Smooth muscle cell (in vitro differentiated cells): ENCODE measurements around the gene WNT1. TPM values are rescaled to one million over a fixed set of nuclear protein-coding genes. Genes with fewer than 3 reads are reported as not detected.
A peak's percentile ranks its signal among the peaks of the same experiment; 100 is the strongest.

ENCODE experiments used
- DNase-seq: peaks from one replicate; lab custom pipeline; 2025; ENCODE audit not compliant: unreplicated experiment; lab: John Stamatoyannopoulos, UW
- H2AFZ ChIP-seq: fragments of 200-600 bp; sonication (generic); 2 replicates; pipeline ENCODE4 v1.6.0; 2016; ENCODE audit warnings: antibody characterized with exemption, low read depth, mild to moderate bottlenecking
- H3F3A ChIP-seq: fragments of 200-600 bp; sonication (generic); 2 replicates; pipeline ENCODE4 v1.6.0; 2017; ENCODE audit warnings: antibody characterized with exemption, low read depth
- H3K27ac ChIP-seq: fragments of 200-600 bp; sonication (generic); 2 replicates; pipeline ENCODE4 v1.5.1; 2016; ENCODE audit warnings: low read depth, mild to moderate bottlenecking
- H3K27me3 ChIP-seq: fragments of 200-600 bp; sonication (generic); 2 replicates; pipeline ENCODE4 v1.6.1; 2016; ENCODE audit warnings: low read depth, mild to moderate bottlenecking
- H3K36me3 ChIP-seq: fragments of 200-600 bp; sonication (generic); 2 replicates; pipeline ENCODE4 v1.5.1; 2016; ENCODE audit warnings: low read depth
- H3K4me1 ChIP-seq: fragments of 200-600 bp; sonication (generic); 2 replicates; pipeline ENCODE4 v1.5.1; 2016; ENCODE audit warnings: low read depth
- H3K4me2 ChIP-seq: fragments of 200-600 bp; sonication (generic); 2 replicates; pipeline ENCODE4 v1.6.0; 2016; ENCODE audit warnings: mild to moderate bottlenecking
- H3K4me3 ChIP-seq: fragments of 200-600 bp; sonication (generic); 2 replicates; pipeline ENCODE4 v1.5.1; 2016; ENCODE audit warnings: mild to moderate bottlenecking
- H3K79me2 ChIP-seq: fragments of 200-600 bp; sonication (generic); 2 replicates; pipeline ENCODE4 v1.6.0; 2016; ENCODE audit warnings: low read depth, mild to moderate bottlenecking
- H3K9ac ChIP-seq: fragments of 200-600 bp; sonication (generic); 2 replicates; pipeline ENCODE4 v1.6.0; 2016; ENCODE audit warnings: low read depth
- H3K9me3 ChIP-seq: fragments of 200-600 bp; sonication (generic); replicated peaks from 2 replicates; pipeline ENCODE4 v1.5.1; 2016; ENCODE audit warnings: low read depth
- H4K20me1 ChIP-seq: fragments of 200-600 bp; sonication (generic); 2 replicates; pipeline ENCODE4 v1.6.0; 2016; ENCODE audit warnings: low read depth
- WGBS: methylation state at CpG from one replicate; pipeline ENCODE4 v1.1.7; 2016; ENCODE audit warnings: low lambda C conversion rate; 5-methylcytosine and 5-hydroxymethylcytosine counted together
- polyA plus RNA-seq: library from polyadenylated mRNA; unstranded; fragments of >200 nt; fragmentation: Nextera tagmentation; extraction: Ambion mirVana; gene quantifications from 2 replicates; pipeline ENCODE4 v1.2.1, GENCODE V29; 2016
- total RNA-seq: library from RNA; depleted of rRNA; stranded (reverse); fragments of >200 nt; gene quantifications from 2 replicates; pipeline ENCODE4 v1.2.3, GENCODE V29; 2014
- TF ChIP-seq, protein P1 (sequence below): fragments of 200-600 bp; sonication (generic); IDR thresholded peaks from 2 replicates; pipeline ENCODE4 v1.5.1; 2017; ENCODE audit warnings: borderline replicate concordance, mild to moderate bottlenecking, antibody characterized with exemption; ENCODE audit not compliant: insufficient read depth, poor library complexity, severe bottlenecking

WNT1 gene
- total and polyA plus RNA-seq, 2 experiments from 2014 or later = not detected

DNA sequence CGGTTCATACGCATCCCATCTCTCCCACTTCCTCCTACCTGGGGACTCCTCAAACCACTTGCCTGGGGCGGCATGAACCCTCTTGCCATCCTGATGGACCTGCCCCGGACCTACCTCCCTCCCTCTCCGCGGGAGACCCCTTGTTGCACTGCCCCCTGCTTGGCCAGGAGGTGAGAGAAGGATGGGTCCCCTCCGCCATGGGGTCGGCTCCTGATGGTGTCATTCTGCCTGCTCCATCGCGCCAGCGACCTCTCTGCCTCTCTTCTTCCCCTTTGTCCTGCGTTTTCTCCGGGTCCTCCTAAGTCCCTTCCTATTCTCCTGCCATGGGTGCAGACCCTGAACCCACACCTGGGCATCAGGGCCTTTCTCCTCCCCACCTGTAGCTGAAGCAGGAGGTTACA lies 3.6 kb downstream of the WNT1 start:
- no peak overlapping the region for H2AFZ ChIP-seq

DNA sequence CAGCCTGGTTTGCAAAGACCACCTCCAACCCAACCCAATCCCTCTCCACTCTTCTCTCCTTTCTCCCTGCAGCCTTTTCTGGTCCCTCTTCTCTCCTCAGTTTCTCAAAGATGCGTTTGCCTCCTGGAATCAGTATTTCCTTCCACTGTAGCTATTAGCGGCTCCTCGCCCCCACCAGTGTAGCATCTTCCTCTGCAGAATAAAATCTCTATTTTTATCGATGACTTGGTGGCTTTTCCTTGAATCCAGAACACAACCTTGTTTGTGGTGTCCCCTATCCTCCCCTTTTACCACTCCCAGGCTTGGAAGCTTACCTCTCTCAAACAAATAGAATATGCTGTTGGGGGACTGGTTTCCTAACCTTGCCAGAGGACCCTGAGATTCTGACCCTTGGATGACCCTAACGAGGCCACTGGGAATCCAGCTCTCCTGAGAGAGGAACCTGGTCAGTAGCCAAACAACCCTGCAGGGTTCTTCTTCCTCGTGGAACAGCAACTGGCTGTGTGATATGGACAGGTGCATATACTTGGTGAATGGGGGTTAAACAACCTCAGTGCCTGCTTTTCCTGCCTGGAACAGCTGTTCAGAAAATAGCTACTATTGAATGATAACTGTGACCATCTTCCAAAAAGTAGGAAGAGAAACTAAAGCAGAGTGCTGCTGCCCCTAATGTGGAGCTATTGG lies 4.4 kb downstream of the WNT1 start:
- H3K79me2 ChIP-seq = no peaks in the 10 kb centered on the region
- H3K27ac ChIP-seq = no peak overlapping the region
- H3K4me3 ChIP-seq = no peak overlapping the region
- no peaks in the 10 kb centered on the region for H4K20me1 ChIP-seq
- H3K9ac ChIP-seq = no peak overlapping the region
- H3K36me3 ChIP-seq = no peaks in the 10 kb centered on the region
- DNase-seq = no peak
- H3K9me3 ChIP-seq = no peaks in the 10 kb centered on the region
- H3F3A ChIP-seq = no peaks in the 10 kb centered on the region
- TF ChIP-seq, protein P1, sequence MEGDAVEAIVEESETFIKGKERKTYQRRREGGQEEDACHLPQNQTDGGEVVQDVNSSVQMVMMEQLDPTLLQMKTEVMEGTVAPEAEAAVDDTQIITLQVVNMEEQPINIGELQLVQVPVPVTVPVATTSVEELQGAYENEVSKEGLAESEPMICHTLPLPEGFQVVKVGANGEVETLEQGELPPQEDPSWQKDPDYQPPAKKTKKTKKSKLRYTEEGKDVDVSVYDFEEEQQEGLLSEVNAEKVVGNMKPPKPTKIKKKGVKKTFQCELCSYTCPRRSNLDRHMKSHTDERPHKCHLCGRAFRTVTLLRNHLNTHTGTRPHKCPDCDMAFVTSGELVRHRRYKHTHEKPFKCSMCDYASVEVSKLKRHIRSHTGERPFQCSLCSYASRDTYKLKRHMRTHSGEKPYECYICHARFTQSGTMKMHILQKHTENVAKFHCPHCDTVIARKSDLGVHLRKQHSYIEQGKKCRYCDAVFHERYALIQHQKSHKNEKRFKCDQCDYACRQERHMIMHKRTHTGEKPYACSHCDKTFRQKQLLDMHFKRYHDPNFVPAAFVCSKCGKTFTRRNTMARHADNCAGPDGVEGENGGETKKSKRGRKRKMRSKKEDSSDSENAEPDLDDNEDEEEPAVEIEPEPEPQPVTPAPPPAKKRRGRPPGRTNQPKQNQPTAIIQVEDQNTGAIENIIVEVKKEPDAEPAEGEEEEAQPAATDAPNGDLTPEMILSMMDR = no peak
- WGBS = 76% methylated on average over 6 of the region's 6 CpGs
- H3K27me3 ChIP-seq = peaks cover 98% of the 10 kb centered on the region
- H2AFZ ChIP-seq = no peak overlapping the region
- no peak overlapping the region for H3K4me2 ChIP-seq
- H3K4me1 ChIP-seq = peaks cover 17% of the 10 kb centered on the region

More for the DNA sequence above, 3.6 kb downstream of the WNT1 start:
- TF ChIP-seq, protein P1 = no peak
- H3K36me3 ChIP-seq = no peaks in the 10 kb centered on the region
- DNase-seq = no peak
- no peak overlapping the region for H3K9ac ChIP-seq
- H3F3A ChIP-seq = no peaks in the 10 kb centered on the region
- peaks cover 98% of the 10 kb centered on the region for H3K27me3 ChIP-seq
- no peaks in the 10 kb centered on the region for H3K79me2 ChIP-seq
- peak overlapping the region; percentile 65 for H3K4me2 ChIP-seq
- H3K4me1 ChIP-seq = peaks cover 17% of the 10 kb centered on the region
- no peak overlapping the region for H3K4me3 ChIP-seq
- H3K27ac ChIP-seq = no peak overlapping the region
- H3K9me3 ChIP-seq = no peaks in the 10 kb centered on the region
- 24% methylated on average over 13 of the region's 13 CpGs for WGBS
- no peaks in the 10 kb centered on the region for H4K20me1 ChIP-seq

DNA sequence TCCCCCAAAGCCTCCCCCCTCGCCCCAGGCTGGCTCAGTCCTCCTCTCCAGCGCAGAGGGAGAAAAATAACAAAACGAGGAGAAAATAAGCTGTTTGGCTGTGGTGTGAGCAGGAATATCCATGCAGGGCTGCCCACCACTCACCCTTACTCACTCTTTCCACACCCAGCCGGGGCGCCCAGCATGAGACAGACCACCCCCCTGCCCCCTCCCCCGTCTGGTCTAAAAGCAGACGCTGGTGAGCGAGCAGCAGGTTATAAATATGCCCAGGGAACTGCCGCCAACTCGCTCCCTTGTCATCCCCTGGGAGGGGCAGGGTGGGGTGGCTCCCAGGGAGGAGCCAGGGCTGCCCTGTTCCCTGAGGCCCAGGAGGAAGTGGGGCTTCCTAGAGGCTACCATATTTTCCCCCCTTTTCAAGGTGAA lies 7.4 kb downstream of the WNT1 start:
- H3K27ac ChIP-seq = no peak overlapping the region
- H4K20me1 ChIP-seq = no peaks in the 10 kb centered on the region
- DNase-seq = no peak
- no peak overlapping the region for H2AFZ ChIP-seq
- no peak overlapping the region for H3K4me2 ChIP-seq
- no peaks in the 10 kb centered on the region for H3F3A ChIP-seq
- TF ChIP-seq, protein P1 = no peak
- H3K4me3 ChIP-seq = no peak overlapping the region
- no peaks in the 10 kb centered on the region for H3K9me3 ChIP-seq
- no peak overlapping the region for H3K9ac ChIP-seq
- H3K4me1 ChIP-seq = peaks cover 1% of the 10 kb centered on the region
- H3K79me2 ChIP-seq = no peaks in the 10 kb centered on the region
- 31% methylated on average over 9 of the region's 10 CpGs for WGBS
- H3K36me3 ChIP-seq = no peaks in the 10 kb centered on the region
- H3K27me3 ChIP-seq = peaks cover 84% of the 10 kb centered on the region

DNA sequence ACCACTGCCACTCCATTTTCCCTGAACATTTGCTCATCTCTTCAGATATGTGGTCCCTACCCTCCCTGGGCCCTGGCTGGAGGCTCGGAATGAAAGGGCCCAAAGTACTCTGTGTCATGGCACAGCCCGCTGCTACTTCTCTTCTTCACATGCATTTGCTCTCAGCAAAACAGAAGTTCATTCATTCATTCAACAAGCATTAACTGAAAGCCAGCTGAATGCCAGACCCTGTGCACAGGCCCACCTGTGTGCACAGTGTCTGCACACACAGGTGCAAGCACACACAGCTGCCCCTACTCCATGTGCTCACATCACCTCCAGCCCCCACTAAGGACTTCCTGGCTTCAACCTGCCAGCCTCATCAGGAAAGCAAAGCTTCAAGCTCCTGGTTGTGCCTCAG lies 7.8 kb downstream of the WNT1 start:
- WGBS = 81% methylated on average over 2 of the region's 2 CpGs
- Histone ChIP-seq H3K4me3 (no peak overlapping the region), H4K20me1 (no peaks in the 10 kb centered on the region), H3K9me3 (no peaks in the 10 kb centered on the region), H3K9ac (no peak overlapping the region), H2AFZ (no peak overlapping the region), H3K4me1 (no peaks in the 10 kb centered on the region), H3F3A (no peaks in the 10 kb centered on the region), H3K79me2 (no peaks in the 10 kb centered on the region), H3K36me3 (no peaks in the 10 kb centered on the region), H3K27ac (no peak overlapping the region), H3K27me3 (peaks cover 80% of the 10 kb centered on the region), H3K4me2 (no peak overlapping the region)
- TF ChIP-seq, protein P1 = no peak
- DNase-seq = no peak
